ENCODE results near the gene OTUB1. TPM values are rescaled to one million over a fixed set of nuclear protein-coding genes. Genes with fewer than 3 reads are reported as not detected.

OTUB1 gene
- polyA plus RNA-seq, 1 donor (not counting 4 experiments of a cell fraction or from before 2014, with no cell fraction given), result 106 TPM

- DNase-seq (ENCODE audit: low read depth, low spot score), result no peak
Observed at GRCh38 chr11:64005691-64006090, 19.5 kb downstream of the OTUB1 start.

GRCh38 chr11:64006398-64006797 is 20.2 kb downstream of the OTUB1 start:
- dilution Hi-C loops (cut with MboI; ENCODE audit: extremely low pct_ligation_motif_present, low sequenced_read_pairs), result loop anchor here (10.0 kb wide), 1 partner anchor 128 kb away; no protein-coding TSS in a partner anchor
- no peak for DNase-seq (ENCODE audit: low read depth, low spot score)
- Histone ChIP-seq H3K79me2 (ENCODE audit: control insufficient read depth, insufficient read depth, low read length) (no peaks in the 10 kb centered on the region), H3K9ac (ENCODE audit: control insufficient read depth, extremely low read depth, insufficient read depth, low read length) (no peak overlapping the region), H3K4me3 (ENCODE audit: control insufficient read depth in 2 of 3, extremely low read depth in 1 of 3, insufficient read depth in 2 of 3, low read depth in 1 of 3, low read length in 3 of 3) (no peak overlapping the region), H3K4me2 (ENCODE audit: control insufficient read depth, extremely low read depth, insufficient read depth, low read depth, low read length) (no peak overlapping the region), H3K27ac (ENCODE audit: control insufficient read depth, insufficient read depth, low read length) (no peak overlapping the region), H4K20me1 (ENCODE audit: control insufficient read depth, extremely low read depth, insufficient read depth, low read length) (no peaks in the 10 kb centered on the region), H3K36me3 (ENCODE audit: control insufficient read depth in 2 of 2, extremely low read depth in 1 of 2, insufficient read depth in 2 of 2, low read length in 2 of 2) (no peaks in the 10 kb centered on the region), H2AFZ (ENCODE audit: control insufficient read depth, low read length) (no peak overlapping the region), H3K9me3 (ENCODE audit: control insufficient read depth, low read depth, low read length) (no peaks in the 10 kb centered on the region), H3K4me1 (ENCODE audit: control insufficient read depth, extremely low read depth, insufficient read depth, low read length) (peaks cover 11% of the 10 kb centered on the region), H3K9me1 (ENCODE audit: control insufficient read depth, extremely low read depth, insufficient read depth, low read length) (no peaks in the 10 kb centered on the region), H3K27me3 (ENCODE audit: control insufficient read depth, extremely low read depth, insufficient read depth, low read length) (peaks cover 30% of the 10 kb centered on the region)
- TF ChIP-seq CTCF (optimal IDR thresholded peaks at IDR 0.05 in 1 of 3, IDR thresholded peaks at IDR 0.05 in 1 of 3, conservative IDR thresholded peaks at IDR 0.05 in 1 of 3; ENCODE audit: extremely low read depth in 1 of 3, insufficient read depth in 2 of 3, low read length in 3 of 3) (no peak), EZH2 (IDR thresholded peaks at IDR 0.05; ENCODE audit: low read length) (no peak)
- FAIRE-seq, result no peak

More at GRCh38 chr11:64005691-64006090, 19.5 kb downstream of the OTUB1 start:
- Histone ChIP-seq H3K79me2 (ENCODE audit: control insufficient read depth, insufficient read depth, low read length) (no peaks in the 10 kb centered on the region), H3K4me1 (ENCODE audit: control insufficient read depth, extremely low read depth, insufficient read depth, low read length) (peaks cover 11% of the 10 kb centered on the region), H3K9ac (ENCODE audit: control insufficient read depth, extremely low read depth, insufficient read depth, low read length) (no peak overlapping the region), H3K4me2 (ENCODE audit: control insufficient read depth, extremely low read depth, insufficient read depth, low read depth, low read length) (no peak overlapping the region), H3K27me3 (ENCODE audit: control insufficient read depth, extremely low read depth, insufficient read depth, low read length) (peaks cover 30% of the 10 kb centered on the region), H3K9me3 (ENCODE audit: control insufficient read depth, low read depth, low read length) (no peaks in the 10 kb centered on the region), H3K9me1 (ENCODE audit: control insufficient read depth, extremely low read depth, insufficient read depth, low read length) (no peaks in the 10 kb centered on the region), H2AFZ (ENCODE audit: control insufficient read depth, low read length) (no peak overlapping the region), H3K4me3 (ENCODE audit: control insufficient read depth in 2 of 3, extremely low read depth in 1 of 3, insufficient read depth in 2 of 3, low read depth in 1 of 3, low read length in 3 of 3) (no peak overlapping the region), H4K20me1 (ENCODE audit: control insufficient read depth, extremely low read depth, insufficient read depth, low read length) (no peaks in the 10 kb centered on the region), H3K27ac (ENCODE audit: control insufficient read depth, insufficient read depth, low read length) (no peak overlapping the region), H3K36me3 (ENCODE audit: control insufficient read depth in 2 of 2, extremely low read depth in 1 of 2, insufficient read depth in 2 of 2, low read length in 2 of 2) (no peaks in the 10 kb centered on the region)
- no peak for FAIRE-seq
- dilution Hi-C loops (cut with MboI; ENCODE audit: extremely low pct_ligation_motif_present, low sequenced_read_pairs), result loop anchor here (10.0 kb wide), 1 partner anchor 129 kb away; no protein-coding TSS in a partner anchor
- TF ChIP-seq EZH2 (IDR thresholded peaks at IDR 0.05; ENCODE audit: low read length), result no peak
- TF ChIP-seq CTCF (optimal IDR thresholded peaks at IDR 0.05 in 1 of 3, IDR thresholded peaks at IDR 0.05 in 1 of 3, conservative IDR thresholded peaks at IDR 0.05 in 1 of 3; ENCODE audit: extremely low read depth in 1 of 3, insufficient read depth in 2 of 3, low read length in 3 of 3), result no peak
